ENCODE results near the gene TMA7B. TPM values are rescaled to one million over a fixed set of nuclear protein-coding genes. Genes with fewer than 3 reads are reported as not detected.

The TMA7B gene
- total and polyA plus RNA-seq, 2 donors, result 3.3 to 4.8 TPM

- Histone ChIP-seq H3K4me1 (ENCODE audit: control insufficient read depth in 2 of 2, insufficient read depth in 2 of 2, low read length in 2 of 2) (peaks cover 32 to 63% of the 10 kb centered on the region in 2 donors), H3K9me3 (ENCODE audit: control insufficient read depth in 2 of 2, insufficient read depth in 1 of 2, low read length in 1 of 2) (no peaks in the 10 kb centered on the region), H3K4me3 (ENCODE audit: low read length in 2 of 2) (peak overlapping the region; percentile 83 to 85), H3K27me3 (ENCODE audit: control insufficient read depth in 2 of 2, insufficient read depth in 1 of 2, low read length in 1 of 2) (no peaks in the 10 kb centered on the region), H3K36me3 (ENCODE audit: control insufficient read depth in 2 of 2, insufficient read depth in 2 of 2, low read length in 1 of 2) (peaks cover 4 to 45% of the 10 kb centered on the region in 2 donors), H3K27ac (ENCODE audit: low read depth in 1 of 2, low read length in 1 of 2) (peak overlapping the region; percentile 83 to 90)
- peak in 1 of 9 donors; percentile 66 for DNase-seq (ENCODE audit: low read depth in 6 of 9, low spot score in 9 of 9)
- 23% methylated on average over 4 of the region's 4 CpGs for WGBS
Observed at GRCh38 chr22:39928536-39929520, 31.4 kb upstream of the TMA7B start.

GRCh38 chr22:39931251-39931650 lies 28.9 kb upstream of the TMA7B start:
- WGBS, result 53% methylated on average over 2 of the region's 2 CpGs
- Histone ChIP-seq H3K4me3 (ENCODE audit: low read length in 2 of 2) (peak overlapping the region; percentile 83 to 85), H3K36me3 (ENCODE audit: control insufficient read depth in 2 of 2, insufficient read depth in 2 of 2, low read length in 1 of 2) (peaks cover 7 to 48% of the 10 kb centered on the region in 2 donors), H3K27ac (ENCODE audit: low read depth in 1 of 2, low read length in 1 of 2) (peak overlapping the region; percentile 64 to 90), H3K27me3 (ENCODE audit: control insufficient read depth in 2 of 2, insufficient read depth in 1 of 2, low read length in 1 of 2) (no peaks in the 10 kb centered on the region), H3K9me3 (ENCODE audit: control insufficient read depth in 2 of 2, insufficient read depth in 1 of 2, low read length in 1 of 2) (no peaks in the 10 kb centered on the region), H3K4me1 (ENCODE audit: control insufficient read depth in 2 of 2, insufficient read depth in 2 of 2, low read length in 2 of 2) (peaks cover 31 to 64% of the 10 kb centered on the region in 2 donors)
- DNase-seq (ENCODE audit: low read depth in 6 of 9, low spot score in 9 of 9), result peak in 1 of 9 donors; percentile 63

- peak overlapping the region; percentile 74 to 90 for H3K27ac ChIP-seq (ENCODE audit: low read depth in 1 of 2, low read length in 1 of 2)
- peak overlapping the region; percentile 16 to 83 for H3K4me3 ChIP-seq (ENCODE audit: low read length in 2 of 2)
- peaks cover 7 to 54% of the 10 kb centered on the region in 2 donors for H3K36me3 ChIP-seq (ENCODE audit: control insufficient read depth in 2 of 2, insufficient read depth in 2 of 2, low read length in 1 of 2)
- peak in 1 of 9 donors; percentile 29 for DNase-seq (ENCODE audit: low read depth in 6 of 9, low spot score in 9 of 9)
- peaks cover 33 to 73% of the 10 kb centered on the region in 2 donors for H3K4me1 ChIP-seq (ENCODE audit: control insufficient read depth in 2 of 2, insufficient read depth in 2 of 2, low read length in 2 of 2)
- no peaks in the 10 kb centered on the region for H3K27me3 ChIP-seq (ENCODE audit: control insufficient read depth in 2 of 2, insufficient read depth in 1 of 2, low read length in 1 of 2)
- H3K9me3 ChIP-seq (ENCODE audit: control insufficient read depth in 2 of 2, insufficient read depth in 1 of 2, low read length in 1 of 2), result no peaks in the 10 kb centered on the region
- 81% methylated on average over 2 of the region's 2 CpGs for WGBS
Observed at GRCh38 chr22:39932166-39932565, 28.0 kb upstream of the TMA7B start.

GRCh38 chr22:39932918-39933649 lies 27.1 kb upstream of the TMA7B start:
- H3K27ac ChIP-seq (ENCODE audit: low read depth in 1 of 2, low read length in 1 of 2), result peak overlapping the region; percentile 86 to 90
- peaks cover 11 to 60% of the 10 kb centered on the region in 2 donors for H3K36me3 ChIP-seq (ENCODE audit: control insufficient read depth in 2 of 2, insufficient read depth in 2 of 2, low read length in 1 of 2)
- DNase-seq (ENCODE audit: low read depth in 6 of 9, low spot score in 9 of 9), result peak in 5 of 9 donors; percentile 77 to 91 (median 82)
- H3K4me1 ChIP-seq (ENCODE audit: control insufficient read depth in 2 of 2, insufficient read depth in 2 of 2, low read length in 2 of 2), result peaks cover 39 to 77% of the 10 kb centered on the region in 2 donors
- peak overlapping the region; percentile 26 to 42 for H3K4me3 ChIP-seq (ENCODE audit: low read length in 2 of 2)
- H3K9me3 ChIP-seq (ENCODE audit: control insufficient read depth in 2 of 2, insufficient read depth in 1 of 2, low read length in 1 of 2), result no peaks in the 10 kb centered on the region
- WGBS, result 80% methylated on average over 7 of the region's 7 CpGs
- H3K27me3 ChIP-seq (ENCODE audit: control insufficient read depth in 2 of 2, insufficient read depth in 1 of 2, low read length in 1 of 2), result no peaks in the 10 kb centered on the region

GRCh38 chr22:39933741-39934140 lies 26.5 kb upstream of the TMA7B start:
- Histone ChIP-seq H3K27me3 (ENCODE audit: control insufficient read depth in 2 of 2, insufficient read depth in 1 of 2, low read length in 1 of 2) (no peaks in the 10 kb centered on the region), H3K4me1 (ENCODE audit: control insufficient read depth in 2 of 2, insufficient read depth in 2 of 2, low read length in 2 of 2) (peaks cover 45 to 84% of the 10 kb centered on the region in 2 donors)

GRCh38 chr22:39935116-39935515 lies 25.1 kb upstream of the TMA7B start:
- whole genome bisulfite sequencing, result 11% methylated on average over 4 of the region's 4 CpGs
- Histone ChIP-seq H3K27me3 (ENCODE audit: control insufficient read depth in 2 of 2, insufficient read depth in 1 of 2, low read length in 1 of 2) (no peaks in the 10 kb centered on the region), H3K9me3 (ENCODE audit: control insufficient read depth in 2 of 2, insufficient read depth in 1 of 2, low read length in 1 of 2) (no peaks in the 10 kb centered on the region), H3K36me3 (ENCODE audit: control insufficient read depth in 2 of 2, insufficient read depth in 2 of 2, low read length in 1 of 2) (peaks cover 20 to 76% of the 10 kb centered on the region in 2 donors), H3K27ac (ENCODE audit: low read depth in 1 of 2, low read length in 1 of 2) (peak overlapping the region; percentile 58 to 90), H3K4me1 (ENCODE audit: control insufficient read depth in 2 of 2, insufficient read depth in 2 of 2, low read length in 2 of 2) (peaks cover 58 to 97% of the 10 kb centered on the region in 2 donors), H3K4me3 (ENCODE audit: low read length in 2 of 2) (peak overlapping the region; percentile 26 to 44)
- peak in 1 of 9 donors; percentile 59 for DNase-seq (ENCODE audit: low read depth in 6 of 9, low spot score in 9 of 9)

More at GRCh38 chr22:39933741-39934140, 26.5 kb upstream of the TMA7B start:
- WGBS, result 75% methylated on average over 8 of the region's 8 CpGs
- peak in 1 of 9 donors; percentile 77 for DNase-seq (ENCODE audit: low read depth in 6 of 9, low spot score in 9 of 9)
- peaks cover 16 to 66% of the 10 kb centered on the region in 2 donors for H3K36me3 ChIP-seq (ENCODE audit: control insufficient read depth in 2 of 2, insufficient read depth in 2 of 2, low read length in 1 of 2)
- H3K4me3 ChIP-seq (ENCODE audit: low read length in 2 of 2), result peak overlapping the region; percentile 26 to 44
- no peaks in the 10 kb centered on the region for H3K9me3 ChIP-seq (ENCODE audit: control insufficient read depth in 2 of 2, insufficient read depth in 1 of 2, low read length in 1 of 2)
- H3K27ac ChIP-seq (ENCODE audit: low read depth in 1 of 2, low read length in 1 of 2), result peak overlapping the region; percentile 86 to 90

- H3K4me1 ChIP-seq (ENCODE audit: control insufficient read depth in 2 of 2, insufficient read depth in 2 of 2, low read length in 2 of 2), result peaks cover 61 to 97% of the 10 kb centered on the region in 2 donors
- no peaks in the 10 kb centered on the region for H3K9me3 ChIP-seq (ENCODE audit: control insufficient read depth in 2 of 2, insufficient read depth in 1 of 2, low read length in 1 of 2)
- H3K27ac ChIP-seq (ENCODE audit: low read depth in 1 of 2, low read length in 1 of 2), result peak overlapping the region; percentile 76 to 90
- peak in 1 of 9 donors; percentile 49 for DNase-seq (ENCODE audit: low read depth in 6 of 9, low spot score in 9 of 9)
- peak overlapping the region; percentile 26 to 44 for H3K4me3 ChIP-seq (ENCODE audit: low read length in 2 of 2)
- peaks cover 21 to 77% of the 10 kb centered on the region in 2 donors for H3K36me3 ChIP-seq (ENCODE audit: control insufficient read depth in 2 of 2, insufficient read depth in 2 of 2, low read length in 1 of 2)
- no peaks in the 10 kb centered on the region for H3K27me3 ChIP-seq (ENCODE audit: control insufficient read depth in 2 of 2, insufficient read depth in 1 of 2, low read length in 1 of 2)
- WGBS, result 71% methylated on average over 6 of the region's 6 CpGs
Observed at GRCh38 chr22:39935612-39936011, 24.6 kb upstream of the TMA7B start.

GRCh38 chr22:39936523-39937145 lies 23.6 kb upstream of the TMA7B start:
- peaks cover 27 to 75% of the 10 kb centered on the region in 2 donors for H3K36me3 ChIP-seq (ENCODE audit: control insufficient read depth in 2 of 2, insufficient read depth in 2 of 2, low read length in 1 of 2)
- no peaks in the 10 kb centered on the region for H3K9me3 ChIP-seq (ENCODE audit: control insufficient read depth in 2 of 2, insufficient read depth in 1 of 2, low read length in 1 of 2)
- 55% methylated on average over 6 of the region's 6 CpGs for WGBS
- peaks cover 65 to 98% of the 10 kb centered on the region in 2 donors for H3K4me1 ChIP-seq (ENCODE audit: control insufficient read depth in 2 of 2, insufficient read depth in 2 of 2, low read length in 2 of 2)
- H3K4me3 ChIP-seq (ENCODE audit: low read length in 2 of 2), result peak overlapping the region; percentile 26 to 44
- H3K27ac ChIP-seq (ENCODE audit: low read depth in 1 of 2, low read length in 1 of 2), result peak overlapping the region; percentile 61 to 90
- DNase-seq (ENCODE audit: low read depth in 6 of 9, low spot score in 9 of 9), result peak in 1 of 9 donors; percentile 47
- no peaks in the 10 kb centered on the region for H3K27me3 ChIP-seq (ENCODE audit: control insufficient read depth in 2 of 2, insufficient read depth in 1 of 2, low read length in 1 of 2)

Measured in thymus (tissue), 11 donors.